ENCODE data around the gene VASP. TPM values are rescaled to one million over a fixed set of nuclear protein-coding genes. Genes with fewer than 3 reads are reported as not detected.

Gene VASP
- total and polyA plus RNA-seq, 9 of the 15 experiments (the other 6 are each of a cell fraction or from before 2014, with no cell fraction given): 16.7 to 261 (median 112) TPM

GRCh38 chr19:45471111-45471930, 36.0 kb upstream of the VASP start:
- H3K4me2 ChIP-seq (ENCODE audit: insufficient read depth, low read length): no peak overlapping the region
- 67% methylated on average over 9 of the region's 16 CpGs for WGBS (ENCODE audit: insufficient coverage, low coverage, missing lambda C conversion rate)

GRCh38 chr19:45471931-45472562, 35.2 kb upstream of the VASP start:
- CTCF ChIA-PET (ENCODE audit: low intra/inter-chr PET ratio): no interaction called here
- Histone ChIP-seq H2AFZ (ENCODE audit: low read depth, low read length) (peak overlapping the region; percentile 87), H4K20me1 (replicated peaks; ENCODE audit: control insufficient read depth, insufficient read depth, low read length) (no peaks in the 10 kb centered on the region), H3K9me1 (ENCODE audit: control insufficient read depth, insufficient read depth, low read length) (no peaks in the 10 kb centered on the region), H3K4me1 (replicated peaks in 1 of 2; ENCODE audit: control insufficient read depth in 2 of 2, insufficient read depth in 2 of 2, low read length in 2 of 2) (peaks cover 16 to 47% of the 10 kb centered on the region in 2 experiments; a peak in 4 of 5 replicates), H3K4me2 (ENCODE audit: insufficient read depth, low read length) (peak overlapping the region; percentile 49; the same call in 1 of the 2 replicates), H3K9ac (ENCODE audit: insufficient read depth in 1 of 2, low read depth in 2 of 2, low read length in 2 of 2) (peak overlapping the region; percentile 16 to 83; a peak in 3 of 4 replicates), H3K79me2 (ENCODE audit: control insufficient read depth, insufficient read depth, low read length) (no peaks in the 10 kb centered on the region), H3K36me3 (ENCODE audit: control insufficient read depth, insufficient read depth, low read length) (no peaks in the 10 kb centered on the region), H3K27ac (ENCODE audit: extremely low read depth, low read depth, low read length) (no peak overlapping the region), H3K27me3 (ENCODE audit: control insufficient read depth in 2 of 2, insufficient read depth in 2 of 2, low read length in 2 of 2) (no peaks in the 10 kb centered on the region), H3K9me3 (replicated peaks; ENCODE audit: control insufficient read depth, insufficient read depth, low read depth, low read length) (no peaks in the 10 kb centered on the region), H3K4me3 (no peak overlapping the region)
- no peak for FAIRE-seq
- no TSS peak for BruUV-seq (replicated peaks)
- intact Hi-C loops (cut with micrococcal nuclease): no loop called here
- POLR2A ChIA-PET: interaction anchor here (0.6 to 1.4 kb wide), 3 partner anchors 41 to 485 kb away, joined by 3 to 4 read pairs (median 3); no protein-coding TSS in a partner anchor
- in situ Hi-C loops (cut with MboI): no loop called here
- 52% methylated on average over 6 of the region's 7 CpGs for WGBS (ENCODE audit: insufficient coverage, low coverage, missing lambda C conversion rate)
- TF ChIP-seq POLR2AphosphoS5 (IDR thresholded peaks at IDR 0.05; ENCODE audit: control insufficient read depth, insufficient read depth, low read depth, low read length) (peak; percentile 13; the same call in 1 of the 2 replicates), CREB5 (CRISPR knock-in tag; IDR thresholded peaks at IDR 0.05) (no peak)
- no peak for ATAC-seq
- no peak for DNase-seq (ENCODE audit: extremely low read depth in 1 of 4, low spot score in 3 of 4)

More at GRCh38 chr19:45471111-45471930, 36.0 kb upstream of the VASP start:
- H3K79me2 ChIP-seq (ENCODE audit: control insufficient read depth, insufficient read depth, low read length): no peaks in the 10 kb centered on the region
- H3K9me3 ChIP-seq (replicated peaks; ENCODE audit: control insufficient read depth, insufficient read depth, low read depth, low read length): no peaks in the 10 kb centered on the region
- H3K4me1 ChIP-seq (replicated peaks in 1 of 2; ENCODE audit: control insufficient read depth in 2 of 2, insufficient read depth in 2 of 2, low read length in 2 of 2): peaks cover 16 to 47% of the 10 kb centered on the region in 2 experiments; a peak in 4 of 5 replicates
- BruUV-seq (replicated peaks): no TSS peak
- no peak for DNase-seq (ENCODE audit: extremely low read depth in 1 of 4, low spot score in 3 of 4)
- H3K9ac ChIP-seq (ENCODE audit: insufficient read depth in 1 of 2, low read depth in 2 of 2, low read length in 2 of 2): peak overlapping the region in 1 of 2 experiments; percentile 40; a peak in 1 of 4 replicates
- H3K9me1 ChIP-seq (ENCODE audit: control insufficient read depth, insufficient read depth, low read length): no peaks in the 10 kb centered on the region
- no peak overlapping the region for H3K4me3 ChIP-seq
- H3K27me3 ChIP-seq (ENCODE audit: control insufficient read depth in 2 of 2, insufficient read depth in 2 of 2, low read length in 2 of 2): no peaks in the 10 kb centered on the region
- in situ Hi-C loops (cut with MboI) (no loop called here), intact Hi-C loops (cut with micrococcal nuclease) (no loop called here)
- H2AFZ ChIP-seq (ENCODE audit: low read depth, low read length): no peak overlapping the region; the same call in 1 of the 2 replicates
- no peaks in the 10 kb centered on the region for H3K36me3 ChIP-seq (ENCODE audit: control insufficient read depth, insufficient read depth, low read length)
- CTCF ChIA-PET (ENCODE audit: low intra/inter-chr PET ratio): no interaction called here
- FAIRE-seq: no peak
- TF ChIP-seq TEAD1 (CRISPR knock-in tag; IDR thresholded peaks at IDR 0.05): 0 out of 4 replicates have a peak, but pooled peaks of 1 of the 2 experiments have one; percentile 2
- no peak for TF ChIP-seq ARID1B (IDR thresholded peaks at IDR 0.05)
- H4K20me1 ChIP-seq (replicated peaks; ENCODE audit: control insufficient read depth, insufficient read depth, low read length): no peaks in the 10 kb centered on the region
- POLR2A ChIA-PET: interaction anchor here (1.0 to 1.4 kb wide), 3 partner anchors 32 to 163 kb away, joined by 3 to 4 read pairs (median 4); no protein-coding TSS in a partner anchor
- ATAC-seq: no peak
- no peak overlapping the region for H3K27ac ChIP-seq (ENCODE audit: extremely low read depth, low read depth, low read length)

Data from K562 (cell line).